ENCODE measurements around the gene SAMD4A.
"Not testable (repeated sequence)": the region's sequence is repeated elsewhere in the genome, so short reads cannot be mapped to it uniquely, and the experiment has no call there.

Gene SAMD4A

DNA sequence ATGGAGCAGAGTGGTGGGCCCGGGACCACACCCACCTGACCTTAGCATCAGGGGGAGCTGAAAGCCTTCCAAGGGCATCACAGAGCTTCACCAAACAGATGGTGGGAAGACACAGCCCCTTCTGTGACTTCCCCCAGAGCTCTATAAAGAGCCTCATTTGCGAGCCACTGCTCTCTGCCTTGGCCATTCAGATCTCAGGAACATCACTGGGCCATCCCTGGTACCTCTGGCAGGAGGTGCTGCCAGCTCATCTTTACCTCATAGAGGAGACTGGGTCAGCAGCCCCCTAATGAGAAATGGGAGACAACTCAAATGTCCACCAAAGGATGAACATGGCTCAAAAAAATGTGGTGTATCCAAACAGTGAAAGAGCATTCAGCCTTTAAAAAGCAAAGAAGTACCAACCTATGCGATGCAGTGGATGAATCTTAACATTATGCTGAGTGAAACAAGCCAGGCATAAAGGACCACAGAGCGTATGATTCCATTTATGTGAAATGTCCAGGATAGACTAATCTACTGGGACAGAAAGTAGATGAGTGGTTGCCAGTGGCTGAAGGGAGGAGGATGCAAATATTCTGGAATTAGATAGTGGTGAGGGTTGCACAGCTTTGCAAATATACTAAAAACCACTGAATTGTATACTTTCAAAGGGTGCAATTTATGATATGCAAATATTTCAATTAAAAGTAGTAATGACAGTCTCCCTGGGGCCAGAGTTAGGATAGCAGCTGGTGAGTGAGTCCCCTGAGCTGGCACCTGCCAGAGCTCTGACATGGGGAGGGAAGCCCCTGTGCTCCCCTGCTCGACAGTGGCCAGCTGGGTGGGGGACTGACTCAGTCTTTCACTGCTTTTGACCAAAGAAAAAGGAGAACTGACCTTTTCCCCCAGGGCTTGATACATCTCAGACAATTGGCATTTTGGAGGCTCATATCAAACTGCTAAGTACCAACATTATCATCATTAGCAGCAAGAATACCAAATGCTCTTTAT, 219.1 kb downstream of the SAMD4A start:
- no peak for DNase-seq

GRCh38 chr14:54786838-54787237, 219.9 kb downstream of the SAMD4A start:
- DNase-seq: no peak

DNA sequence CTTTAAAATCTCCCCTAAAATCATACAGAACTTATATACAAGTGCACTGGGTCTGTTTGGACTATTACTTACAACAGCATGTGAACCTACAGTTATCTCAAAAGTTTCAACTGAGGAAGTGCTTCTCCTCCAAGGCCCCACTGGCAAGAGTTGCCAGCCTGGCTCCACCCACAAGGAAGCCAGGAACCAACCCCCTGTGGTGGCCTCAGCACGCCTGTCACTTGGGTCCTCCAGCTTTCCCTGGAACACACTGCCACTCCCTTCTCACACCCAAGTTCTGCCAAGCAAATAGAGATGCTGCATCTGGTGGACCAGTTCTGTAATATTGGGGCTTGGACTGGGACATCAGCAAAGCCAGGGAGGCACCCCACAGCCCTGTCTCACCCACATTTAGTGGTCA, 220.3 kb downstream of the SAMD4A start:
- DNase-seq: no peak

GRCh38 chr14:54788701-54789100, 221.8 kb downstream of the SAMD4A start:
- DNase-seq: no peak

DNA sequence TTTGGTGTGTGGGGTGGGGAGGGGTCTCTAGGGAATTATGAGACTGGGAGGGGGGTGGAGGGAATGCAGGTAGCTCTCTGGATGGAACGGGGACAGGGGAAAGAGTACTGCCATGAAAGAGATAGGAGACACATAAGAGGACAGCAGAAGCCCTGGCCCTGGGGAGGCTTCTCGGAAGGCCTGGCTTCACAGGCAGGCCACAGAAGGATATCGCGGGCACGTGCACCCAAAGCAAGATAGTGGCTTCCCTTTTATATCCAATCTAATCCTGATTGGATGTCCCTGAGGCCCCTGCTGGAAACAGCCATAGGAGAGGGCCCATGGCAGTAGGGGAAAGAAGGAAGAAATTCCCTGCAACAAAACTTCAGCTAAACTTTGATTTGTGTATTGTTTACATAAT, 222.2 kb downstream of the SAMD4A start:
- DNase-seq: no peak

GRCh38 chr14:54789781-54790480, 223.0 kb downstream of the SAMD4A start:
- DNase-seq: no peak

- DNase-seq: no peak
Measured at GRCh38 chr14:54791001-54791400, 224.1 kb downstream of the SAMD4A start.

DNA sequence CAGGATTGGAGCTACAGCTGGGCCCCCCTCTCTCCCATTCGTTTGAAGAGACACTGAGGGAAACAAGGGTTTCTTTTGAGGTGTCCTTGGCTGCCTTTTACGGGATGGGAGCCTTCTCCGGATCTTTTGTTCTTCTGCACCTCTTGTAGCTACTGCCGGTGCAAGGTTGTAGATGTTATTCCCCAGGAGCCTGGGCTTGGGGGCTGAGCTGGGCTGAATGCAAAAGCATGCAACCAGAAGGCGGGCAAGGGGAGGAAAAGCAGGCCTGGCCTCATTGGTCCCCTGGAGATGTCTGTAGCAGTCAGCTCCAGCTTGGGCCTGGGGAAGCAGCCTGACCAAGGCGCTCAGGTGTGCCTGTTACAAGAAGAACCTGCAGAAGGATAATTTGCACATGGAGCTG, 225.4 kb downstream of the SAMD4A start:
- no peak for DNase-seq

DNA sequence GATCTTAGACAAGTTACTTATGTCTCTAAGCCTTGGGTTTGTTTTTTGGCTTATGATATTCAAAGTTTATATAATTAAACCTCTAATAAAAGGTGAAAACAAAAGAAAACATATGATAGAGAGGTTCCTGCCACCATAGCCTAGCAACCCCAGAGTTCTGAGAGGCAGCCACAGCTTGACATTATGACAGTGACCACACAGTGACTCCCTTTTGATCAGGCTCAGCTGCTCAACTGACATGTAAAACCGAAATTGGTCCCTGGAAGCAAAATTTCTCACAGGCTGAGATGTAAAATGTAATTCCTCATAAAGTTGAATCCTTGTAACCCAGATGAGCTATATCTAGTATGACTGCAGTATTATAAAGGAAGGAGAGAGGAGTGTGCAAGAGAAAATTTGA, 227.2 kb downstream of the SAMD4A start:
- no peak for DNase-seq

- no peak for DNase-seq
Measured at GRCh38 chr14:54794796-54795195, 227.9 kb downstream of the SAMD4A start.

DNA sequence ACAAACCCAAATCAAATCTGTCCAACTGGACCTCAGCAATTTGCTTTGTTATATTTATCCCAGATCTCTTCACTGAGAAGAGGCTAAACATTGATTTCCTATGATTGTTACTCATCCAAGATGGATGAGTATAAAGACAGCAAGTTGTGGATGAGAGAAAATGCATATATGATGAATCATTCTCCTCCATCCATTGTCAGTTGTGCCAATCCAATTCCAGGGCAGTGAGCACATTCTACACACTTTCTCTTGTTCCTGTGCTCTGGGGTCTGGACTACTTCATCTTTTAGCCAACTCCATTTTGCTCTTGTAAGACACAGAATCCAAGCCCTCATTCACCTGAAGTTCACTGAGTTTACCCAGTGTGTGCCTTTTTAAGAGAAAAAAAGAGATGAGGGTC, 230.0 kb downstream of the SAMD4A start:
- DNase-seq: no peak

DNA sequence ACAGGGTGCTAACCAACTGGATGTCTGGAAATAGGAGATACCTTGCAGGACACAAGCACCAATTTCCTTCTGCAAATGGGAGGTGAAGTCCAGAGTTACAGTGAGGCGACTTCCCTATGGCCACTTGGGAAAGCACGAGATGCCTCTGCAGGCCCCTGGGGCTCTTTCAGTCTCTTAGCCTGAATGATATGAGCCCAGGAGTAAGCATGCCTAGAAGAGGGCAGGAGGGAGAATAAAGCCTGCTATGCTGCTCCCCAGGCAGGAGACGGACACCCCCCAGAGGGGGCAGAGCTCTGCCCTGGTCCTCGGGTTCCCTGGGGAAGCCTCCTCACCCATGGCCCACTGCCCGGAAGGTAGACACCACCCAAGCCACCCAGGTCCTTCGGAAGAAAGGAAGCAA, 230.6 kb downstream of the SAMD4A start:
- no peak for DNase-seq

- no peak for DNase-seq
Measured at GRCh38 chr14:54797986-54798385, 231.1 kb downstream of the SAMD4A start.

- no peak for DNase-seq
Measured at GRCh38 chr14:54798465-54799124, 231.7 kb downstream of the SAMD4A start.

- DNase-seq: not testable (repeated sequence)
Measured at GRCh38 chr14:54801482-54801881, 234.6 kb downstream of the SAMD4A start.

GRCh38 chr14:54803396-54803795, 236.5 kb downstream of the SAMD4A start:
- no peak for DNase-seq

GRCh38 chr14:54803926-54804537, 237.1 kb downstream of the SAMD4A start:
- DNase-seq: no peak

DNA sequence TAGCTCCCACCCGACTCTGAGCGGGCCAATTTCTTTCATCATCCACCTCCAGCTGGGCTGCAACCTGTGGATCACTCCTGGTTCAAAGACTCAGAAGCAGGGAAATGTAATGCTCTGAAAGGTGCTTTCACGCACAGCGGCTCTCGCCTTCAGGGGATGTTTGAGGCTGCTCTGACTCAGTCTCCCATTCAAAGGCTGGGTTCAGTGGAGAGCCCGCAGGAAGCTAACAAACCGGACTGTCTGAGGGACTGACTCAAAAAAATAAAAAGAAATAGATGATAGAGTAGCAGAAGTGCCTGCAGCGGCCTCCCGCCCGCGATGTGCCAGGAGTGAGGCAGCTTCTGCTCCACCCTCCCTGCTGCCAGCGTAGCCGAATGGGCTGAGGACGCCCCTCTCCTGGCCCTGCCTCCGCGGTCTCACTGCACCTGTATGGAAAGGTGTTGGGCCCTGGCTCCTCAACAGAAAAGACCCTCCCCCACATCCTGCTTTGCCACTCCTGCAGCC, 237.7 kb downstream of the SAMD4A start:
- no peak for DNase-seq

GRCh38 chr14:54805070-54805444, 238.1 kb downstream of the SAMD4A start:
- DNase-seq: no peak

- DNase-seq: peak; percentile 60 to 76
Measured at GRCh38 chr14:54805445-54806322, 238.8 kb downstream of the SAMD4A start.

- DNase-seq: no peak
Measured at GRCh38 chr14:54806616-54807015, 239.7 kb downstream of the SAMD4A start.

GRCh38 chr14:54807428-54807827, 240.5 kb downstream of the SAMD4A start:
- no peak for DNase-seq
